Keratinocyte (primary cell): ENCODE data around the gene MAD1L1. TPM values are rescaled to one million over a fixed set of nuclear protein-coding genes. Genes with fewer than 3 reads are reported as not detected.

Experiments
- DNase-seq: peaks from one replicate; pipeline ENCODE4 v3.0.0-alpha.2; 2011; ENCODE audit warnings: low read depth, missing footprints, low spot score
- FAIRE-seq: peaks from 2 replicates; lab custom pipeline; 2011; peaks lifted over from hg19 to GRCh38; lab: Jason Lieb, UNC
- H2AFZ ChIP-seq: 2 replicates; pipeline ENCODE4 v1.6.0; 2012; ENCODE audit warnings: low read length, control low read depth, inconsistent platforms; ENCODE audit not compliant: control insufficient read depth
- H3K27ac ChIP-seq: 2 replicates; pipeline ENCODE4 v1.5.1; 2011; ENCODE audit warnings: low read length; ENCODE audit not compliant: control insufficient read depth, insufficient read depth
- H3K27me3 ChIP-seq: 3 replicates; pipeline ENCODE4 v1.6.0; 2011; ENCODE audit warnings: low read length; ENCODE audit not compliant: control insufficient read depth, insufficient read depth; ENCODE audit errors: extremely low read depth
- H3K36me3 ChIP-seq, 2 experiments: 2 replicates in 1 of 2; 3 replicates in 1 of 2; pipeline ENCODE4 v1.5.1; 2011; ENCODE audit warnings: low read length in 2 of 2, mild to moderate bottlenecking in 1 of 2; ENCODE audit not compliant: control insufficient read depth in 2 of 2, insufficient read depth in 2 of 2; ENCODE audit errors: extremely low read depth in 1 of 2
- H3K4me1 ChIP-seq: 3 replicates; pipeline ENCODE4 v1.5.1; 2011; ENCODE audit warnings: low read length; ENCODE audit not compliant: control insufficient read depth, insufficient read depth; ENCODE audit errors: extremely low read depth
- H3K4me2 ChIP-seq: 3 replicates; pipeline ENCODE4 v1.6.0; 2011; ENCODE audit warnings: low read depth, low read length; ENCODE audit not compliant: control insufficient read depth, insufficient read depth; ENCODE audit errors: extremely low read depth
- H3K4me3 ChIP-seq, 3 experiments: fragments of 200-600 bp in 1 of 3; sonication (generic) in 1 of 3; 2 replicates in 2 of 3; 3 replicates in 1 of 3; pipeline ENCODE4 v1.5.1; 2011 to 2016; ENCODE audit warnings: low read length in 3 of 3, mild to moderate bottlenecking in 3 of 3, control low read depth in 2 of 3, inconsistent platforms in 1 of 3, low read depth in 1 of 3, mixed read lengths in 1 of 3, mixed run types in 1 of 3, moderate library complexity in 1 of 3; ENCODE audit not compliant: control insufficient read depth in 2 of 3, insufficient read depth in 2 of 3; ENCODE audit errors: extremely low read depth in 1 of 3
- H3K79me2 ChIP-seq: 2 replicates; pipeline ENCODE4 v1.6.0; 2012; ENCODE audit warnings: low read length; ENCODE audit not compliant: control insufficient read depth, insufficient read depth
- H3K9ac ChIP-seq: 3 replicates; pipeline ENCODE4 v1.6.0; 2011; ENCODE audit warnings: low read length; ENCODE audit not compliant: control insufficient read depth, insufficient read depth; ENCODE audit errors: extremely low read depth
- H3K9me1 ChIP-seq: 3 replicates; pipeline ENCODE4 v1.6.0; 2011; ENCODE audit warnings: low read length; ENCODE audit not compliant: control insufficient read depth, insufficient read depth; ENCODE audit errors: extremely low read depth
- H3K9me3 ChIP-seq: 2 replicates; pipeline ENCODE4 v1.5.1; 2012; ENCODE audit warnings: low read depth, low read length; ENCODE audit not compliant: control insufficient read depth
- H4K20me1 ChIP-seq: 3 replicates; pipeline ENCODE4 v1.6.0; 2011; ENCODE audit warnings: low read length; ENCODE audit not compliant: control insufficient read depth, insufficient read depth; ENCODE audit errors: extremely low read depth
- EZH2 ChIP-seq: IDR thresholded peaks from one replicate; pipeline ENCODE4 v1.6.1; 2012; ENCODE audit warnings: inconsistent platforms, mild to moderate bottlenecking, low read length, moderate library complexity
- dilution Hi-C: fragments of 300-500 bp; cut with MboI; formaldehyde crosslinking; loops from one replicate; pipeline ENCODE4 v1.7.0; 2020; ENCODE audit warnings: low sequenced_read_pairs; ENCODE audit not compliant: extremely low pct_ligation_motif_present
- polyA plus RNA-seq, 5 experiments: library from polyadenylated mRNA; depleted of rRNA in 3 of 5; stranded (reverse) in 3 of 5; stranded (forward) in 1 of 5; unstranded in 1 of 5; fragments of >200 nt; gene quantifications; 1 replicate in 1 of 5; 2 replicates in 3 of 5; 3 replicates in 1 of 5; pipeline versions ENCODE4 v1.2.1 to v1.2.3, GENCODE V29; 2011 to 2012; ENCODE audit warnings: missing spikeins in 2 of 5, low read depth in 1 of 5, low replicate concordance in 1 of 5
- TF ChIP-seq, protein P1 (sequence below), 3 experiments: IDR thresholded peaks in 1 of 3; conservative IDR thresholded peaks in 1 of 3; optimal IDR thresholded peaks in 1 of 3; 2 replicates in 2 of 3; 3 replicates in 1 of 3; pipeline versions ENCODE3 to v1.5.1; 2011; ENCODE audit warnings: low read length in 3 of 3, mild to moderate bottlenecking in 3 of 3, moderate library complexity in 2 of 3, control low read depth in 1 of 3, inconsistent platforms in 1 of 3; ENCODE audit not compliant: insufficient read depth in 2 of 3; ENCODE audit errors: extremely low read depth in 1 of 3

Gene MAD1L1
- polyA plus RNA-seq, 1 donor (not counting 4 experiments of a cell fraction or from before 2014, with no cell fraction given): 18.0 TPM

DNA sequence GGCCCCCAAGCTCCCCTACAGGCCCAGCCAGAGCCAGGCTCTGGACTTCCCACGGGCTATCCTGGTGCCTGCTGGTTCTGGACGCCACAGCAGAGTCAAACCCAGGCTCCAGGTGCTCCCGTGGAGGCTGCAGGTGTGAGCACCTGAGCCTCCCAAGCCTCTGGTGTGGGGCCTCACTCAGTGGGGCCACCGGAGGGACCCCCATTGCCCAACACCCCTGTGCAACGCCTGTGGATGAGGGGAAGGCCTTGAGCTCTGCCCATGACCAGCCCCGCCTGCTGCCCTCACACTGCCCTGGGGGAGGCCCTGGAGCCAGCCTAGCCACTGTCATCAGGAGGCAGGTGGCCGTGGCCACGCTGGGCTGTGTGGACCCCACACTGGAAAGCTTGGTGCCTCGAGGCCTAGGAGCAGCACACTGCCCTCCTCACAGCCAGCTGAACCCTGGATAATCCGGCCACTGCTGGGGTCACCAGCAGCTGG lies 229.3 kb downstream of the MAD1L1 start:
- dilution Hi-C loops: no loop called here
- peaks cover 7% of the 10 kb centered on the region for H3K4me1 ChIP-seq
- DNase-seq: no peak
- no peak overlapping the region for H2AFZ ChIP-seq
- H3K4me3 ChIP-seq: no peak overlapping the region
- no peaks in the 10 kb centered on the region for H3K79me2 ChIP-seq
- H3K9me1 ChIP-seq: no peaks in the 10 kb centered on the region
- H3K9ac ChIP-seq: no peak overlapping the region
- no peaks in the 10 kb centered on the region for H4K20me1 ChIP-seq
- no peaks in the 10 kb centered on the region for H3K9me3 ChIP-seq
- TF ChIP-seq, protein P1, sequence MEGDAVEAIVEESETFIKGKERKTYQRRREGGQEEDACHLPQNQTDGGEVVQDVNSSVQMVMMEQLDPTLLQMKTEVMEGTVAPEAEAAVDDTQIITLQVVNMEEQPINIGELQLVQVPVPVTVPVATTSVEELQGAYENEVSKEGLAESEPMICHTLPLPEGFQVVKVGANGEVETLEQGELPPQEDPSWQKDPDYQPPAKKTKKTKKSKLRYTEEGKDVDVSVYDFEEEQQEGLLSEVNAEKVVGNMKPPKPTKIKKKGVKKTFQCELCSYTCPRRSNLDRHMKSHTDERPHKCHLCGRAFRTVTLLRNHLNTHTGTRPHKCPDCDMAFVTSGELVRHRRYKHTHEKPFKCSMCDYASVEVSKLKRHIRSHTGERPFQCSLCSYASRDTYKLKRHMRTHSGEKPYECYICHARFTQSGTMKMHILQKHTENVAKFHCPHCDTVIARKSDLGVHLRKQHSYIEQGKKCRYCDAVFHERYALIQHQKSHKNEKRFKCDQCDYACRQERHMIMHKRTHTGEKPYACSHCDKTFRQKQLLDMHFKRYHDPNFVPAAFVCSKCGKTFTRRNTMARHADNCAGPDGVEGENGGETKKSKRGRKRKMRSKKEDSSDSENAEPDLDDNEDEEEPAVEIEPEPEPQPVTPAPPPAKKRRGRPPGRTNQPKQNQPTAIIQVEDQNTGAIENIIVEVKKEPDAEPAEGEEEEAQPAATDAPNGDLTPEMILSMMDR (optimal IDR thresholded peaks at IDR 0.05 in 1 of 3, IDR thresholded peaks at IDR 0.05 in 1 of 3, conservative IDR thresholded peaks at IDR 0.05 in 1 of 3; ENCODE audit: extremely low read depth in 1 of 3, insufficient read depth in 2 of 3, low read length in 3 of 3): no peak
- no peak for TF ChIP-seq EZH2
- peaks cover 0 to 1% of the 10 kb centered on the region in 2 experiments for H3K36me3 ChIP-seq
- no peak for FAIRE-seq
- no peaks in the 10 kb centered on the region for H3K27me3 ChIP-seq
- no peak overlapping the region for H3K27ac ChIP-seq
- no peak overlapping the region for H3K4me2 ChIP-seq

DNA sequence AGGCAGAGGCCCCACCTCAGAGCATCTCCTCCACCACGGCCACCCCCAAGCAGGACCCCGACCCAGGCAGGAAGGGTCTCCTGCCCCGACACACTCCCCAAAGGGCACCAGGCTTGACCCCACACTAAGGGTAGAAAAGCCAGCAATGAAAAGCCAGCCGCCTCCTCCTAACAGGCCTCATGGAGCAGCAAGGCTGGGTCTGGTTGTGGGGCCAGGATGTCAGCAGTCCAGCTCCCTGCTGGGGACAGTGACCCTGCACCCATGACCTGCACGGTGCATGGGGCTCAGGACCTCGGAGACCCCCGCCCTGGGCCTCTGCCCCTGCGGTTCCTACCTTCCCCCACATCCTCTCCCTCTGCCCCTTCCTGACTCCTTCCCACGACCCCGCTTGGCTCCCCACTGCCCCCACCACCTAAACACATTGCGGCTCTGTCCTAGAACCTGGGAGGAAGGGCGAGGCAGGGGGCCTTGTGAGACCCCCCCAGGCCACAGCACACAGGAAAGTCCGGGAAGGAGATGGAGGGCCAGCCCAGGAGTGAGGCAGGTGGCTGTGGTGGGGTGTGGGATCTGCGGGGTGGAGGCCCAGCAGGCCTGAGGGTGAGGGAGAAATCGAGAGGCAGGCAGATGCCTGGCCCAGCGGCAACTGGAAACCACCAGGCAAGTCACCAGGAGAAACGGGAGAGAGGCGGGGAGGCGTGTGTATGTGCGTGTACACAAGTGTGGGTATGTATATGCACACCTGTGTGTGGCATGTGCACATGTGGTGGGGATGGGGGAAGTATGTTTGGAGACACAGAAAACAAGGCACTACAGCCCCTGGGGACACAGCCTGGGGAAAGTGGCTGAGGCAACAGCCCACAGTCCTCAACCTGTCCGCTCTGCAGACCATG lies 229.9 kb downstream of the MAD1L1 start:
- Histone ChIP-seq H3K4me3 (no peak overlapping the region), H3K36me3 (peaks cover 0 to 1% of the 10 kb centered on the region in 2 experiments), H3K4me2 (no peak overlapping the region), H3K9ac (no peak overlapping the region), H3K27me3 (no peaks in the 10 kb centered on the region), H2AFZ (no peak overlapping the region), H4K20me1 (no peaks in the 10 kb centered on the region), H3K79me2 (no peaks in the 10 kb centered on the region), H3K9me1 (no peaks in the 10 kb centered on the region), H3K9me3 (no peaks in the 10 kb centered on the region), H3K4me1 (peaks cover 7% of the 10 kb centered on the region), H3K27ac (no peak overlapping the region)
- TF ChIP-seq, protein P1 (optimal IDR thresholded peaks at IDR 0.05 in 1 of 3, IDR thresholded peaks at IDR 0.05 in 1 of 3, conservative IDR thresholded peaks at IDR 0.05 in 1 of 3; ENCODE audit: extremely low read depth in 1 of 3, insufficient read depth in 2 of 3, low read length in 3 of 3): no peak
- no peak for TF ChIP-seq EZH2
- DNase-seq: no peak
- no peak for FAIRE-seq
- dilution Hi-C loops: no loop called here
